GM12872 (cell line): ENCODE results near the gene PSMG1.

Experiments used
- CTCF ChIP-seq: IDR thresholded peaks from 3 replicates; pipeline ENCODE4 v1.5.1; 2011; ENCODE audit warnings: low read depth, mild to moderate bottlenecking, low read length, moderate library complexity; ENCODE audit not compliant: insufficient read depth

PSMG1 gene

GRCh38 chr21:39164523-39164922 lies 18.7 kb downstream of the PSMG1 start:
- TF ChIP-seq CTCF, result no peak

- no peak for TF ChIP-seq CTCF
Measured at GRCh38 chr21:39161064-39161463, 22.2 kb downstream of the PSMG1 start.

GRCh38 chr21:39159342-39160063 lies 23.7 kb downstream of the PSMG1 start:
- no peak for TF ChIP-seq CTCF

GRCh38 chr21:39156024-39156423 lies 27.2 kb downstream of the PSMG1 start:
- no peak for TF ChIP-seq CTCF

GRCh38 chr21:39155578-39155977 lies 27.7 kb downstream of the PSMG1 start:
- no peak for TF ChIP-seq CTCF

GRCh38 chr21:39153842-39154241 lies 29.4 kb downstream of the PSMG1 start:
- TF ChIP-seq CTCF, result no peak

GRCh38 chr21:39153373-39153772 lies 29.9 kb downstream of the PSMG1 start:
- TF ChIP-seq CTCF, result peak; percentile 58

- TF ChIP-seq CTCF, result no peak
Measured at GRCh38 chr21:39152271-39152670, 31.0 kb downstream of the PSMG1 start.
